ENCODE data around the gene AFAP1L2.

Gene AFAP1L2

DNA sequence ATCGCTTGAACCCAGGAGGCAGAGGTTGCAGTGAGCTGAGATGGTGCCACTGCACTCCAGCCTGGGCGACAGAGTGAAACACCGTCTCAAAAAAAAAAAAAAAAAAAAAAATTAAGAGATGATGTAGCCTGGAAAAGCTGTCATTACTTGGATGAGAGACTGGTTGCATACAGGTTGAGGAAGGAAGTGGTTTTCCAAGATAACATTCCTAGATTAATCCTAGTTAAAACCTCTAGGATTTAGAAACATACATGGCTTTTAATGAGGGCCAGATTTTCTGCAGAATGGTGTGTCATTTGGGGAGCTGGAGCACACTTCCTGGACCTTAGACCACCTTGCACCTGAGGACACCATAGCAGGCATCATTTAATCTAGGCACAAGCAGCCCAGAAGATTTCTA lies 147.5 kb downstream of the AFAP1L2 start:
- no peak for DNase-seq (ENCODE audit: low spot score)
- H3K4me3 ChIP-seq, result no peak overlapping the region
- TF ChIP-seq, protein P1, sequence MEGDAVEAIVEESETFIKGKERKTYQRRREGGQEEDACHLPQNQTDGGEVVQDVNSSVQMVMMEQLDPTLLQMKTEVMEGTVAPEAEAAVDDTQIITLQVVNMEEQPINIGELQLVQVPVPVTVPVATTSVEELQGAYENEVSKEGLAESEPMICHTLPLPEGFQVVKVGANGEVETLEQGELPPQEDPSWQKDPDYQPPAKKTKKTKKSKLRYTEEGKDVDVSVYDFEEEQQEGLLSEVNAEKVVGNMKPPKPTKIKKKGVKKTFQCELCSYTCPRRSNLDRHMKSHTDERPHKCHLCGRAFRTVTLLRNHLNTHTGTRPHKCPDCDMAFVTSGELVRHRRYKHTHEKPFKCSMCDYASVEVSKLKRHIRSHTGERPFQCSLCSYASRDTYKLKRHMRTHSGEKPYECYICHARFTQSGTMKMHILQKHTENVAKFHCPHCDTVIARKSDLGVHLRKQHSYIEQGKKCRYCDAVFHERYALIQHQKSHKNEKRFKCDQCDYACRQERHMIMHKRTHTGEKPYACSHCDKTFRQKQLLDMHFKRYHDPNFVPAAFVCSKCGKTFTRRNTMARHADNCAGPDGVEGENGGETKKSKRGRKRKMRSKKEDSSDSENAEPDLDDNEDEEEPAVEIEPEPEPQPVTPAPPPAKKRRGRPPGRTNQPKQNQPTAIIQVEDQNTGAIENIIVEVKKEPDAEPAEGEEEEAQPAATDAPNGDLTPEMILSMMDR (IDR thresholded peaks at IDR 0.05), result no peak
- H3K27ac ChIP-seq, result no peak overlapping the region

DNA sequence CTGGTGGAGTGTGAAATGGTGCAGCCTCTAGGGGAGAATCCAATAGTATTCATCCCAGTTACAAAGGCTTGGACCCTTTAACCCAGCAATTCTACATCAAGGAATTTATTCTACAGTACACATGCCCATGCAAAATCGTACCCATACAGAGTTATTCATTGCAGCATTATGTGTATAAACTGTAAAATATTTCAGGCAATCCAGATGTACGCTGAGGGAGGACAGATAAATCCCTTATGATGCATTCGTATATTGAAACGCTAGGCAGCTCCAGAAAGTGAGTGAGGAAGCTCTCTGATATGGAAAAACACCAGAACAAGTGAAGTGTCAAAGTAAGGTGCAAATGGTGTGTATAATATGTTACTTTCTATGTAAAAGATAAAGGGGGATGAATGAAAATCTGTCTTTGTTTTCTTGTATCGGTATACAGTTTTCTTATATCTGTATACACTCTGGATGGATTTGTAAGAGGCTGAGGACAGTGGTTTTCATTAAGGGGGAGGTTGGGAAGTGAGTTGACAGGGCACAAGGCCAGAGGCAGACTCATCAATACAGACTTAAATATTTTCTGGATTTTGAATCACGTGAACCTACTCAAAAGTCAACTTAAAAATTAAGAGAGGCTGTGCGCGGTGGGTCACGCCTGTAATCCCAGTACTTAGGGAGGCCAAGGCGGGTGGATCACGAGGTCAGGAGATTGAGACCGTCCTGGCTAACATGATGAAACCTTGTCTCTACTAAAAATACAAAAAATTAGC lies 148.1 kb downstream of the AFAP1L2 start:
- TF ChIP-seq, protein P1 (IDR thresholded peaks at IDR 0.05), result no peak
- no peak overlapping the region for H3K27ac ChIP-seq
- DNase-seq (ENCODE audit: low spot score), result no peak
- H3K4me3 ChIP-seq, result no peak overlapping the region

DNA sequence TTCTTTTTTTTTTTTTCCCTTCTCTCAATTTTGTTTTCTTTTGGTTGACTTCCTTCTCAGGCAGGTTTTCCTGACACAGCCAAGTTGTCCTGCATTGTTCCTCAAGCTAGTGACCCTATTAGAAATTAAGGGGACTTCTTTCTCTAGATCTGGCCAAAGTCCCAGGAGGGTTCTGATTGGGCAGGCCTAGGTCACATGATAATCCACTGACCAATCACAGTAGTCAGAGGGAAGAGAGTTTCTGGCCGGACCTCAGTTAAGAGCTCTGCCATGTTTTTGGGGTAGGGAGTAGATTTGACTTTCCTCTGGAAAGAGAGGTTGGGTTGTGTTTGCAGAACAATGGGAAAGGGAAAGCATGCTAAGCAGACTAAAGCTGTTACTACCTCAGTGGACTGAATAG lies 149.1 kb downstream of the AFAP1L2 start:
- H3K4me3 ChIP-seq, result no peak overlapping the region
- no peak overlapping the region for H3K27ac ChIP-seq
- DNase-seq (ENCODE audit: low spot score), result no peak
- TF ChIP-seq, protein P1 (IDR thresholded peaks at IDR 0.05), result no peak

DNA sequence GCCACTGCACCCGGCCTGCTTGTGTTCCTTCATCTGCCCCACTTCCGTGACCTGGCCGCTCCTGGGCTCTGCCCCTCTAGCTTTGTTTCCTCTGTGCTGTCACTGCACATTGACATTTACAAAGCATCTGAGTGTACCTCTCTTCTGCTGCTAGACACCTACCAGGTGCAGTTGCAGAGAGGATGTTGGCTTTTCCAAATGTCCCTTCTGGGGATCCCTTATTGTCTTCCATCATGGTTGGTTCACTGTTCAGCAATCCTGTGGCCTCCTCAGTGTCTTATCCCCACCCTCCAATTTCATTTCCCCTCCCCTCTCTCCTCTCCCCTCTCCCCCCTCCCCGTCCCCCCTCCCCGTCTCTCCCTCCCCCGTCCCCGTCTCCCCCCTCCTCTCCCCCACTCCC lies 151.4 kb downstream of the AFAP1L2 start:
- H3K4me3 ChIP-seq, result no peak overlapping the region
- no peak overlapping the region for H3K27ac ChIP-seq
- no peak for DNase-seq (ENCODE audit: low spot score)
- TF ChIP-seq, protein P1 (IDR thresholded peaks at IDR 0.05), result no peak

DNA sequence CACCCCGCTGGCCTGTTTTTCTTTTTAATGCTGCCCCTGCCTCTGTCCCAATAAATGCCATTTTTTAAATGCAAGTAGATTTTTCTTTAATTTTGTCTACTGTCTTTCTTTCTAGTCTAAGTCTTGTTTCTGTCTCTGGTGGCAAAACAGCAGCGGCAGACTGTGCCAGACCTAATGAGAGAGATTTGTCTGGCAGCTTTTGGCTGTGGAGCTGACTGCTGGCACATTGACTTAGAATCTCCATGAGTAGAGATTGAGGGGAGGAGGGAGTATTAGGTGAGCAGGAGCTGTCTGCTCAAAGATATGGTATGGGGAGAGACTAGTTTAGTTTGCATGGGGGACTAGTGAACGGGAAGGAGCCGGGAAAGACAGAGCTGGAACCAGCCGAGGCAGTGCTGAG lies 152.2 kb downstream of the AFAP1L2 start:
- TF ChIP-seq, protein P1 (IDR thresholded peaks at IDR 0.05), result no peak
- DNase-seq (ENCODE audit: low spot score), result no peak
- H3K27ac ChIP-seq, result no peak overlapping the region
- no peak overlapping the region for H3K4me3 ChIP-seq

DNA sequence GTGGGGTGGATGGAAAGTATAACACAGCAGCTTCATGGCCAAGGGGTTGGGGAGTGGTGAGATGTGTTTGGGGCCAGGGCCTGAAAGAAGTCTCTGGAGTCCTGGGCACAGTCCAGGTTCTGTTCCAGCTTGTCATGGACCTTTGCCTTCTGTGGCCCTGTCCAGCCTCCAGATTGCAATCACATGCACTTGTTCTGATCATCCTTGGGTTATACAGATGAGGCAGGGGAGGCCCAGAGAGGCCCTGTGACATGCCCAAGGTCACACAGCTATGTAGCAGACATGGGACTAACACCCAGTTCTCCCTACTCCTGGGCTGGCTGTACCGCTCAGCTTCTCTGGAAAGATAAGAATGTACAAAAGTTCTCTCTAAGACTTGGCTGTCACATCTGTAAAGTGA lies 153.6 kb downstream of the AFAP1L2 start:
- TF ChIP-seq, protein P1 (IDR thresholded peaks at IDR 0.05), result no peak
- DNase-seq (ENCODE audit: low spot score), result no peak
- Histone ChIP-seq H3K27ac (no peak overlapping the region), H3K4me3 (no peak overlapping the region)

DNA sequence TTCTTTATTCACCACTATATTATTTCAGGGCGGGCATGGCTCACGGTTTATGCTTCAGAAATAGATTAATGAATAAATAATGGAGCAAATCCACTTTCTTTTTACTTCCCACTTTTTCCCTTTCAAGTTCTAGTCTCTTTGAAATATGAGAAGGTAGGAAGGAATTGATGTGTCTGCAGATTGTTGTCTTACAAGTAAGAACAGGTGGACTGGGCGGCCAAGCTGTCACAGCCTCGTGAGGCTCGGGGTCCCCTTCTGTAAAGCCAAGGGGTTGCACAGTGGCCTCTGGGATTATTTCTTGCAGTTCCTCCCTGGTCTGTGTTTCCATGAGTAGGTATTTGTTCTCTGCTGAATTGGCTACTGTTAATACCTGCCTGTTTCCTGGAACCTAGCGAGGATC lies 154.1 kb downstream of the AFAP1L2 start:
- Histone ChIP-seq H3K27ac (no peak overlapping the region), H3K4me3 (no peak overlapping the region)
- no peak for DNase-seq (ENCODE audit: low spot score)
- TF ChIP-seq, protein P1 (IDR thresholded peaks at IDR 0.05), result no peak
